ENCODE measurements around the gene PPP2R2D. TPM values are rescaled to one million over a fixed set of nuclear protein-coding genes. Genes with fewer than 3 reads are reported as not detected.

PPP2R2D gene
- total and polyA plus RNA-seq, 4 donors, result 15.6 to 51.4 (median 22.0) TPM

DNA sequence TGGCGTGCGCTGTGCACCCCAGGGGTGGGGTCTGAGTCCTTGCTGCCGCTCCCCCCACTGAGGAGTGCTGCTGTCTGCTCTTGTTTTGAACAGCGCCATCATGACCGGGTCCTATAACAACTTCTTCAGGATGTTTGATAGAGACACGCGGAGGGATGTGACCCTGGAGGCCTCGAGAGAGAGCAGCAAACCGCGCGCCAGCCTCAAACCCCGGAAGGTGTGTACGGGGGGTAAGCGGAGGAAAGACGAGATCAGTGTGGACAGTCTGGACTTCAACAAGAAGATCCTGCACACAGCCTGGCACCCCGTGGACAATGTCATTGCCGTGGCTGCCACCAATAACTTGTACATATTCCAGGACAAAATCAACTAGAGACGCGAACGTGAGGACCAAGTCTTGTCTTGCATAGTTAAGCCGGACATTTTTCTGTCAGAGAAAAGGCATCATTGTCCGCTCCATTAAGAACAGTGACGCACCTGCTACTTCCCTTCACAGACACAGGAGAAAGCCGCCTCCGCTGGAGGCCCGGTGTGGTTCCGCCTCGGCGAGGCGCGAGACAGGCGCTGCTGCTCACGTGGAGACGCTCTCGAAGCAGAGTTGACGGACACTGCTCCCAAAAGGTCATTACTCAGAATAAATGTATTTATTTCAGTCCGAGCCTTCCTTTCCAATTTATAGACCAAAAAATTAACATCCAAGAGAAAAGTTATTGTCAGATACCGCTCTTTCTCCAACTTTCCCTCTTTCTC lies 55.0 kb downstream of the PPP2R2D start:
- H3K9ac ChIP-seq (ENCODE audit: insufficient read depth in 1 of 2, low read length in 2 of 2), result no peak overlapping the region
- no peaks in the 10 kb centered on the region for H3K4me1 ChIP-seq (ENCODE audit: control insufficient read depth in 5 of 5, insufficient read depth in 5 of 5, low read length in 5 of 5)
- WGBS, 2 donors, result 96 to 97% methylated on average over 38 of the region's 38 CpGs
- no peak overlapping the region for H3K4me3 ChIP-seq
- ATAC-seq (ENCODE audit: insufficient read depth, low FRiP score) (no peak), DNase-seq (no peak)
- H3K27ac ChIP-seq (ENCODE audit: low read depth in 1 of 2, low read length in 1 of 2), result no peak overlapping the region
- H3K36me3 ChIP-seq (ENCODE audit: control insufficient read depth in 4 of 4, insufficient read depth in 4 of 4, low read length in 4 of 4), result peaks cover 18 to 42% (median 26%) of the 10 kb centered on the region in 4 donors
- no peak for TF ChIP-seq CTCF (IDR thresholded peaks at IDR 0.05; ENCODE audit: control extremely low read depth, extremely low read depth)
- H3K27me3 ChIP-seq (ENCODE audit: control insufficient read depth in 3 of 3, insufficient read depth in 3 of 3, low read length in 2 of 3), result no peaks in the 10 kb centered on the region
- no peaks in the 10 kb centered on the region for H3K9me3 ChIP-seq (ENCODE audit: control insufficient read depth in 4 of 4, insufficient read depth in 3 of 4, low read length in 3 of 4)

GRCh38 chr10:131959841-131960240 lies 59.0 kb downstream of the PPP2R2D start:
- Histone ChIP-seq H3K9ac (ENCODE audit: insufficient read depth in 1 of 2, low read length in 2 of 2) (no peak overlapping the region), H3K4me3 (no peak overlapping the region), H3K36me3 (ENCODE audit: control insufficient read depth in 4 of 4, insufficient read depth in 4 of 4, low read length in 4 of 4) (peaks cover 15 to 33% (median 22%) of the 10 kb centered on the region in 4 donors), H3K4me1 (ENCODE audit: control insufficient read depth in 5 of 5, insufficient read depth in 5 of 5, low read length in 5 of 5) (no peaks in the 10 kb centered on the region), H3K27ac (ENCODE audit: low read depth in 1 of 2, low read length in 1 of 2) (no peak overlapping the region), H3K9me3 (ENCODE audit: control insufficient read depth in 4 of 4, insufficient read depth in 3 of 4, low read length in 3 of 4) (no peaks in the 10 kb centered on the region), H3K27me3 (ENCODE audit: control insufficient read depth in 3 of 3, insufficient read depth in 3 of 3, low read length in 2 of 3) (no peaks in the 10 kb centered on the region)
- 87 to 88% methylated on average over 19 of the region's 19 CpGs for WGBS, 2 donors
- DNase-seq (no peak), ATAC-seq (ENCODE audit: insufficient read depth, low FRiP score) (no peak)
- TF ChIP-seq CTCF (IDR thresholded peaks at IDR 0.05; ENCODE audit: control extremely low read depth, extremely low read depth), result no peak

GRCh38 chr10:131960631-131961046 lies 59.8 kb downstream of the PPP2R2D start:
- 93% methylated on average over 18 of the region's 18 CpGs for WGBS, 2 donors
- no peak for DNase-seq
- no peak for ATAC-seq (ENCODE audit: insufficient read depth, low FRiP score)

More at GRCh38 chr10:131960631-131961046, 59.8 kb downstream of the PPP2R2D start:
- no peak overlapping the region for H3K4me3 ChIP-seq
- no peak overlapping the region for H3K9ac ChIP-seq (ENCODE audit: insufficient read depth in 1 of 2, low read length in 2 of 2)
- TF ChIP-seq CTCF (IDR thresholded peaks at IDR 0.05; ENCODE audit: control extremely low read depth, extremely low read depth), result no peak
- no peak overlapping the region for H3K27ac ChIP-seq (ENCODE audit: low read depth in 1 of 2, low read length in 1 of 2)
- H3K36me3 ChIP-seq (ENCODE audit: control insufficient read depth in 4 of 4, insufficient read depth in 4 of 4, low read length in 4 of 4), result peaks cover 11 to 29% (median 19%) of the 10 kb centered on the region in 4 donors
- no peaks in the 10 kb centered on the region for H3K27me3 ChIP-seq (ENCODE audit: control insufficient read depth in 3 of 3, insufficient read depth in 3 of 3, low read length in 2 of 3)
- H3K9me3 ChIP-seq (ENCODE audit: control insufficient read depth in 4 of 4, insufficient read depth in 3 of 4, low read length in 3 of 4), result no peaks in the 10 kb centered on the region
- no peaks in the 10 kb centered on the region for H3K4me1 ChIP-seq (ENCODE audit: control insufficient read depth in 5 of 5, insufficient read depth in 5 of 5, low read length in 5 of 5)

Data from lung (tissue), 12 donors.